HepG2 (cell line): ENCODE results near the gene IGDCC3. TPM values are rescaled to one million over a fixed set of nuclear protein-coding genes. Genes with fewer than 3 reads are reported as not detected.

ENCODE experiments used
- HNRNPK ChIP-seq: fragments of 200-400 bp; formaldehyde crosslinking; IDR thresholded peaks from 2 replicates; pipeline ENCODE4 v1.6.1; 2018; ENCODE audit warnings: low read length, low read depth, moderate library complexity, mild to moderate bottlenecking; ENCODE audit not compliant: poor library complexity, severe bottlenecking
- KDM3A ChIP-seq: IDR thresholded peaks from 2 replicates; pipeline ENCODE4 v1.6.1; 2018; ENCODE audit warnings: low read depth, missing compliant biosample characterization
- MXD4 ChIP-seq: IDR thresholded peaks from 2 replicates; pipeline ENCODE4 v1.6.1; 2016; ENCODE audit warnings: mild to moderate bottlenecking, missing biosample characterization, missing genetic modification reagents
- RFX5 ChIP-seq: IDR thresholded peaks from 2 replicates; pipeline ENCODE4 v1.6.1; 2011; ENCODE audit warnings: low read depth, low read length, improper control_type of control experiment
- RFXAP ChIP-seq: sonication (generic); formaldehyde crosslinking; IDR thresholded peaks from 2 replicates; pipeline ENCODE4 v1.4.0; 2020; ENCODE audit warnings: missing genetic modification reagents, borderline replicate concordance
- SKIL ChIP-seq: sonication (generic); formaldehyde crosslinking; IDR thresholded peaks from 2 replicates; pipeline ENCODE4 v1.8.0; 2022; ENCODE audit warnings: missing genetic modification reagents, mild to moderate bottlenecking, moderate library complexity, borderline replicate concordance
- SMARCE1 ChIP-seq: fragments of 450-650 bp; IDR thresholded peaks from 2 replicates; pipeline ENCODE4 v1.6.1; 2017; ENCODE audit warnings: borderline replicate concordance
- U2AF2 ChIP-seq: fragments of 200-400 bp; formaldehyde crosslinking; IDR thresholded peaks from 2 replicates; pipeline ENCODE4 v1.6.1; 2017; ENCODE audit warnings: low read depth, mild to moderate bottlenecking, low read length
- ZMYM3 ChIP-seq: sonication (generic); formaldehyde crosslinking; IDR thresholded peaks from 2 replicates; pipeline ENCODE4 v1.5.1; 2020; ENCODE audit warnings: mild to moderate bottlenecking, missing genetic modification reagents
- ZNF136 ChIP-seq: sonication (generic); formaldehyde crosslinking; IDR thresholded peaks from 2 replicates; pipeline ENCODE4 v1.8.1; 2022; ENCODE audit warnings: low read depth, mild to moderate bottlenecking, moderate library complexity, missing genetic modification reagents
- ZNF253 ChIP-seq: sonication (generic); formaldehyde crosslinking; IDR thresholded peaks from 2 replicates; pipeline ENCODE4 v1.8.0; 2022; ENCODE audit warnings: mild to moderate bottlenecking, missing genetic modification reagents, borderline replicate concordance
- ZNF326 ChIP-seq: sonication (generic); formaldehyde crosslinking; IDR thresholded peaks from 2 replicates; pipeline ENCODE4 v1.4.0; 2020; ENCODE audit warnings: missing genetic modification reagents, borderline replicate concordance
- ZNF556 ChIP-seq: sonication (generic); formaldehyde crosslinking; IDR thresholded peaks from 2 replicates; pipeline ENCODE4 v1.4.0; 2020; ENCODE audit warnings: mild to moderate bottlenecking, missing genetic modification reagents, borderline replicate concordance
- ZNF576 ChIP-seq: sonication (generic); formaldehyde crosslinking; IDR thresholded peaks from 2 replicates; pipeline ENCODE4 v1.4.0; 2020; ENCODE audit warnings: mild to moderate bottlenecking, missing genetic modification reagents
- polyA plus RNA-seq, 8 experiments: library from polyadenylated mRNA; depleted of rRNA in 3 of 8; stranded (reverse) in 7 of 8; unstranded in 1 of 8; fragments of >200 nt; fragmentation: Illumina TruSeq in 4 of 8; extraction: Trizol in 4 of 8; gene quantifications; 2 replicates each; pipeline versions ENCODE4 v1.2.1 to v1.2.3, GENCODE V29; 2011 to 2016; ENCODE audit warnings: low read depth in 4 of 8, missing spikeins in 1 of 8, mixed read lengths in 1 of 8; ENCODE audit not compliant: insufficient read depth in 1 of 8
- total RNA-seq, 5 experiments: library from RNA; depleted of rRNA; stranded (reverse); fragments of >200 nt; fragmentation: Illumina TruSeq; extraction: Trizol; gene quantifications; 2 replicates each; pipeline ENCODE4 v1.2.3, GENCODE V29; 2016; ENCODE audit warnings: low read depth in 1 of 5
- TF ChIP-seq, protein P1 (sequence below): sonication (generic); formaldehyde crosslinking; conservative IDR thresholded peaks from 2 replicates; pipeline ENCODE4 v1.4.0; 2020; ENCODE audit warnings: missing genetic modification reagents
- TF ChIP-seq, protein P2 (sequence below): IDR thresholded peaks from 2 replicates; pipeline ENCODE4 v1.6.1; 2016; ENCODE audit warnings: low read depth
- TF ChIP-seq, protein P3 (sequence below): sonication (generic); formaldehyde crosslinking; IDR thresholded peaks from 2 replicates; pipeline ENCODE4 v1.8.1; 2022; ENCODE audit warnings: mild to moderate bottlenecking, missing genetic modification reagents

IGDCC3 gene
- total and polyA plus RNA-seq, 2 of the 13 experiments (the other 11 are each of a cell fraction or from before 2014, with no cell fraction given) = 30.1 to 51.8 TPM

GRCh38 chr15:65304381-65305149, 73.2 kb downstream of the IGDCC3 start, which contains the start of gene RNU5B-1 (continued):
- TF ChIP-seq, protein P1, sequence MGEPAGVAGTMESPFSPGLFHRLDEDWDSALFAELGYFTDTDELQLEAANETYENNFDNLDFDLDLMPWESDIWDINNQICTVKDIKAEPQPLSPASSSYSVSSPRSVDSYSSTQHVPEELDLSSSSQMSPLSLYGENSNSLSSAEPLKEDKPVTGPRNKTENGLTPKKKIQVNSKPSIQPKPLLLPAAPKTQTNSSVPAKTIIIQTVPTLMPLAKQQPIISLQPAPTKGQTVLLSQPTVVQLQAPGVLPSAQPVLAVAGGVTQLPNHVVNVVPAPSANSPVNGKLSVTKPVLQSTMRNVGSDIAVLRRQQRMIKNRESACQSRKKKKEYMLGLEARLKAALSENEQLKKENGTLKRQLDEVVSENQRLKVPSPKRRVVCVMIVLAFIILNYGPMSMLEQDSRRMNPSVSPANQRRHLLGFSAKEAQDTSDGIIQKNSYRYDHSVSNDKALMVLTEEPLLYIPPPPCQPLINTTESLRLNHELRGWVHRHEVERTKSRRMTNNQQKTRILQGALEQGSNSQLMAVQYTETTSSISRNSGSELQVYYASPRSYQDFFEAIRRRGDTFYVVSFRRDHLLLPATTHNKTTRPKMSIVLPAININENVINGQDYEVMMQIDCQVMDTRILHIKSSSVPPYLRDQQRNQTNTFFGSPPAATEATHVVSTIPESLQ (CRISPR knock-in tag) = peak; percentile 96; the same call in 1 of the 2 replicates
- TF ChIP-seq KDM3A (CRISPR knock-in tag) = peak; percentile 93
- 0 out of 2 replicates have a peak, but pooled peaks have one; percentile 28 for TF ChIP-seq RFXAP (CRISPR knock-in tag)
- no peak for TF ChIP-seq ZNF576 (CRISPR knock-in tag)
- peak; percentile 64; the same call in 1 of the 2 replicates for TF ChIP-seq ZMYM3 (CRISPR knock-in tag)
- TF ChIP-seq U2AF2 = no peak
- TF ChIP-seq RFX5 = no peak
- TF ChIP-seq ZNF136 (CRISPR knock-in tag) = peak; percentile 71; the same call in 1 of the 2 replicates
- TF ChIP-seq MXD4 (CRISPR knock-in tag) = 0 out of 2 replicates have a peak, but pooled peaks have one; percentile 24
- TF ChIP-seq SMARCE1 = no peak
- TF ChIP-seq ZNF556 (CRISPR knock-in tag) = 0 out of 2 replicates have a peak, but pooled peaks have one; percentile 14
- no peak for TF ChIP-seq HNRNPK
- TF ChIP-seq, protein P2, sequence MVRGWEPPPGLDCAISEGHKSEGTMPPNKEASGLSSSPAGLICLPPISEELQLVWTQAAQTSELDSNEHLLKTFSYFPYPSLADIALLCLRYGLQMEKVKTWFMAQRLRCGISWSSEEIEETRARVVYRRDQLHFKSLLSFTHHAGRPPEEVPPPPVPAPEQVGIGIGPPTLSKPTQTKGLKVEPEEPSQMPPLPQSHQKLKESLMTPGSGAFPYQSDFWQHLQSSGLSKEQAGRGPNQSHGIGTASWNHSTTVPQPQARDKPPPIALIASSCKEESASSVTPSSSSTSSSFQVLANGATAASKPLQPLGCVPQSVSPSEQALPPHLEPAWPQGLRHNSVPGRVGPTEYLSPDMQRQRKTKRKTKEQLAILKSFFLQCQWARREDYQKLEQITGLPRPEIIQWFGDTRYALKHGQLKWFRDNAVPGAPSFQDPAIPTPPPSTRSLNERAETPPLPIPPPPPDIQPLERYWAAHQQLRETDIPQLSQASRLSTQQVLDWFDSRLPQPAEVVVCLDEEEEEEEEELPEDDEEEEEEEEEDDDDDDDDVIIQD (CRISPR knock-in tag) = peak; percentile 61; the same call in 1 of the 2 replicates
- TF ChIP-seq ZNF326 (CRISPR knock-in tag) = no peak
- TF ChIP-seq ZNF253 (CRISPR knock-in tag) = no peak
- TF ChIP-seq, protein P3, sequence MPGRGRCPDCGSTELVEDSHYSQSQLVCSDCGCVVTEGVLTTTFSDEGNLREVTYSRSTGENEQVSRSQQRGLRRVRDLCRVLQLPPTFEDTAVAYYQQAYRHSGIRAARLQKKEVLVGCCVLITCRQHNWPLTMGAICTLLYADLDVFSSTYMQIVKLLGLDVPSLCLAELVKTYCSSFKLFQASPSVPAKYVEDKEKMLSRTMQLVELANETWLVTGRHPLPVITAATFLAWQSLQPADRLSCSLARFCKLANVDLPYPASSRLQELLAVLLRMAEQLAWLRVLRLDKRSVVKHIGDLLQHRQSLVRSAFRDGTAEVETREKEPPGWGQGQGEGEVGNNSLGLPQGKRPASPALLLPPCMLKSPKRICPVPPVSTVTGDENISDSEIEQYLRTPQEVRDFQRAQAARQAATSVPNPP = peak; percentile 82; the same call in 1 of the 2 replicates
- no peak; the same call in 1 of the 2 replicates for TF ChIP-seq SKIL (CRISPR knock-in tag)
